SHP77 (cell line): ENCODE results near the gene RSU1.

Source experiments
- DNase-seq, 2 experiments: peaks; one replicate each; lab custom pipeline; 2025; lab: John Stamatoyannopoulos, UW

RSU1 gene

DNA sequence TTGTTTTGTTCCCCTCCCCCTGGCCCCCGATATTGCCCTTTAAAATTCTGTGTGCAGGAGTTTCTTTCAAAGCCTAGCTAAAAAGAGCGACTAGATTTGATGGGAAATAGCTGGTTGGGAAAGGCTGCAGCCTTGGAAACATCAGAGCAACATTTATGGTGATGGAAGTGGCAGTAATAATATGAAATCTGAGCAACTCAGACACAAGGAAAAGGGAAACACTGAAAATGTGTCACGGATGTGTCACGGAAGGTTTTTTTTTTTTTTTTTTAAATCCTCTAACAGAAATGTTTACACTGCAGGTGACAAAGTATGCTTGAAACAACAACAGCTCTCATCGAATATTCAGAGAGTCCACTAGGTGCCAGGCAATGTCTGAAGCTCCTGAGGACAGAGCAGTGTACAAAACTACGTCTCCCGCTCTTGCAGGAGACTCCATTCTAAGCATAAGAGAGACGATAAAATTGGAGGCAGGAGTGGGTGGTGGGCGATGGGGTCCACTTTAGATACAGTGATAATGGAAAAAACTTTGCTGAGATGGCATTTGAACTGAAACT lies 143.0 kb downstream of the RSU1 start:
- peak in 1 of 2 experiments; percentile 20 for DNase-seq

DNA sequence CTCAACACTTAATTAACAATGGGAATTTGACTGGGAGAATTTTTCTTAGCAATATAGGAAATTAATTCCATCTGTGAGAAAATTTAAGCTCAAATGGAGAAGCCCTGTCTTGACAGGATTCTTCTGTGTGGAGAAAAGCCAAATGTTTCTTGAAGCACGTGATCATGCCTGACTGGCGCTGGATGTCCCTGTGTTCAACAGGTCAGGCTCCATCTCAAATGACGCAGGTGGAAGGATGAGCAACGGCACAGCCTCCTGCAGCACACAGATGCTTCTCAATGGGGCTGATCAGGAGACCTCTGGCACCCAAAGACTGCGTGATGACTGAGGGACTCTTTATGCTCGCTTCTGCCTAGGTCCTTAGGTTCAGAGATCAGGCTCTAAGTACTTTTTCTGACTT lies 143.8 kb downstream of the RSU1 start:
- peak; percentile 71 to 80 for DNase-seq

DNA sequence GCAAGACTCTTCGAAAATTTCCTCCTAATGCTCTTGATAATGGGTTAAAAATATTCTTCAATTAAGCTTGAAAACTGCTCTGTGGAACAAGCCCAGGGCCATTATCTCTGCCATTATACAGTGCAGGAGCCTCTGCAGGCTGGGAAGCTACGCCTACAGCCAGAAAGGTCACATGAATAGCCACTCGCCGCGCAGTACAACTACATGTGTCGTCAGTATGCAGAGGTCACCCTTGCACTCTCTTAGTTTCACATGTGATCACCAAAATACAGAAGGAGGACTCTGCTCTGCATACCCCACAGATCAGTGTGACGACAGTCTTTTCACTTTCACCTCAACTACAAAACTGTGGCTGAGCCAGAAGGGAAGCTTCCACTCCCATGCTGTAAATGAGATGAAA lies 153.8 kb downstream of the RSU1 start:
- DNase-seq: no peak

DNA sequence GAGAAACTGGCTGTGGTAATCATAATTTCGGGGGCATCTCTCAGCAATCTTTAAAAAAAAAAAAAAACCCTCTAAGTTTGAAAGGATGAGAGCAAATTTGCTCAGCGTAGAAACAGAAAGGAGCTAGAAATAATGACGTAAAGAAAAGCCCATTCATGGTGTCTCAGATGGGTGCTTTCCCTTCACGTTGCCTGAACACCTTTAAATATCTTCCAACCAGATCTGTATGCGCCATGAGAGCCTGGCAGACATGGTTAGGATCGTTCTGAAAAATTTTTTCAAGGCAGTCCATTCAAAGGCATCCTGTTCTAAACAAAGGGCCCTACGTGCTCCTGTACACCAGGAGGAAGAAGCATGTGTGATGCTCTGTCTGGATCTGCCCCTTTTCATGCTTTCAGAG lies 154.3 kb downstream of the RSU1 start:
- no peak for DNase-seq

DNA sequence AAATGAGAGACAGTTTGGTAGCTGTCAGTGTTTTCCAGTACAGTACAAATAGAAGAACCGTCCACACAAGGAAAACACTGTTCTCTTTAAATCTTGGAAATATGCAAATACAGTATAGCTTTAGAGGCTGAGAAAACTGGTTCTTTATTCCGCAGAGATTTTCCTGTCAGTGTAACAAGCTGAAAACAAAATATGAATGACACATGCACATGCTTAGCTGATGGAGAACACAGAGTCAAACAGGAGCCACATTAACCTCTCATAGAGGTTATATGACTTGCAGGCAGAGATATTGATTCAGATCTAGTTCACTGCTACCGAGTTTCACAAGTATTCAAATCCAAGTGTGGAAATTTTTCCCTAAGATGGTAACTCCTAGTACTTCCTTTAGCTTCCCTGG lies 160.3 kb downstream of the RSU1 start:
- no peak for DNase-seq

DNA sequence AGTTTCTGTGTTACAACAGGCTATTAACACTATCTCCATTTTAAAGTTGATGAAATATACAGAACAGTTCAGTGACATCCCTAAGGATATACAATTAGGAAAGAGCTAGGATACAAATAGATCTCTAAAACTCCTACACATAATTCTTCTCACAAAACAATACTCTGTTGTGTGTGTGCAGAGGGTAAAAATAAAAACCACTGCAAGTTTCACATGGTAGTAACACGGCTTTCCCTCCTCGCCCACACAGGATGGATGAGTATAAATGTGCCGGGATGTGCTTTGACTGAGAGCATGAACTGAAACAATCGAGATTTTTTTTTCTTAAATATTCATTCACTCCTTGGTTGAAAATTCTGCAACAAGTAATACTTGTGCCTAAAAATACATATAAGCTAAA lies 164.0 kb downstream of the RSU1 start:
- DNase-seq: no peak

DNA sequence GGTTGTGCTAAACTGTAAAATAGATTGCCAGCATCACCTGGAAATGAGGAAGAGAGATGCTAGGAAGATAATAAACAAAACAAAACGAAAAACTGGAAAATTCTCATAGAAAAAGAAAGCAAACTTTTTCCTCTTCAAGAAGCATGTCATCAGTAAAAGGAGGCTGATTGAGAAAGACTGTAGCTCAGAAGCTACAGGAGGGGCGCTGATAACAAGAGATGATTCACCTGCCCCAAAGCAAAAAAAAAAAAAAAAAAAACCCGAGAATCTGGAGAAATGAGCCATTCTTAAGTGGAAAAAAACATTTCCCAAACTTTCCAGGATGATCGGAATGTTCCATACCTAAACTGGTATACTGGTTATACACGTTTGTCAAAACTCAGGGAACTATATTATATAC lies 165.1 kb downstream of the RSU1 start:
- no peak for DNase-seq

DNA sequence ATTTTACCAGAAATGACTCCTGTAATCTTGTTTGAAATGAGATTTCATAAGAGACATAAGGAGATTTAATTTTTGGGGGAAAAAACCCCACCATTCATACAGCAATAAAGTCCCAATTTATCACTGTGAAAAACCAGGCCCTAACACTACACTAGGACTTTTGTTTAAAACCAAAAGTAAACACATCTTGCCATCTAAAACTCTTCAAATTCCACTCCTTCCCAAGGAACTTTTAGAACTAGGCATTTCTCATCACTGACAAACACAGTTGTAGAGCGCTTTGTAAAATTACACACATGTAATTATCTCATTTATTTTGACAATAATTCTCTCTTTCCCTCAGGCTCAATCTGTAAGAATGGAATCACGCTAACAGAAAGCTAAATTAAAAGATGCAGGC lies 167.5 kb downstream of the RSU1 start:
- DNase-seq: no peak

DNA sequence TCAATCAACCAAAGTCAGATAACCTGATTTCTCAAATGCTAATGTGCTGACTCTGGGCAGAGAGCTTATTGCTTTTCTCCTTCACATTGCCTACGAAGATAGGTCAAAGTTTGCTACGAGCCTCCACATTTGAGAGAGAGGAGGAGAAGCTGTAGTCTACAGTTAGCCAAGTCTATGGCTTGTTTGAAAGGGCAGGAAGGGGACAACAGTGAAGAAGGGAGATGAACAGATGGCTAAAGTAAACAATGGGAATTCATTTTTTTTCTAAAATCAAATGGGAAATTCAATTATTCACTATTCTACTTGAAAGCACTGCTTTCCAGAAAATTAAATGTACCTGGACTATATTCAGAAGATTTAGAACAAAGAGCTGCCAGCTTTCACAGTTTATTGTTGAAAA lies 168.9 kb downstream of the RSU1 start:
- no peak for DNase-seq

DNA sequence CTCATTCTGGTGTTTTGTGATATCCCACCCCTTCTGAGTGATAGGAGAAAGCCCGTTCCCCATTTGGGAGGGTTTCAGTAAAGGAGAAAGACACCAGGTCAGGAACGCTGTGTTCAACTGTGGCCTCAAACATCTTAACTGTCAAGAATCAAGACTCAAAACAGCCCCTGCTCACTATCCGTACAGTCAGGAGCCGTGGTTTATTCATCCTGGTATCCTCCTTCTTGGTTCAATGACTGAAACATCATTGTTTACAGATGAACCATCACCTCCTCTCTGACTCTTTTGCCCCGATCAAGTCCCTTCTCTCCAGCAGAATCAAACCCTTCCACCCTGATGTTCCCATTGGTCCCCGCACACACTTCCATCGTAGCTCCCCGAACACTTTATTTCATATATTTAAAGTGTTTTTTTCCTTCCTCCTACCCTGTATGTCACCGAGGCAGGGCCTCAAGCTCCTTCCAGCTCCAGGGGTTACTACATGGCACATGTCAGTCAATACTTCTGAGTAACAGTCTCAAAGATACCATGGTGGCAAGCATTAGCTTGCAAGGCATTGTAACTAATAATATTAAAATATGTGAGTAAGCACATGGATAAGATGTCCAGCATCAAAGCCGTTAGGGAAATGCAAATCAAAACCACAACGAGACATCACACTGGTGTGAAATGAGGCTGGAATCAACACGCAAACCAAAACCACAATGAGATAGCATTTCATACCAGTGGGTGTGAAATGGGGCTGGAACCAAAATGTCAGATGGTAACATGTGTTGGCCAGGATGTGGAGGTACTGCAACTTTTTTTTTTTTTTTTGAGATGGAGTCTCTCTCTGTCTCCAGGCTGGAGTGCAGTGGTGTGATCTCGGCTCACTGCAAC lies 170.8 kb downstream of the RSU1 start:
- DNase-seq: no peak

DNA sequence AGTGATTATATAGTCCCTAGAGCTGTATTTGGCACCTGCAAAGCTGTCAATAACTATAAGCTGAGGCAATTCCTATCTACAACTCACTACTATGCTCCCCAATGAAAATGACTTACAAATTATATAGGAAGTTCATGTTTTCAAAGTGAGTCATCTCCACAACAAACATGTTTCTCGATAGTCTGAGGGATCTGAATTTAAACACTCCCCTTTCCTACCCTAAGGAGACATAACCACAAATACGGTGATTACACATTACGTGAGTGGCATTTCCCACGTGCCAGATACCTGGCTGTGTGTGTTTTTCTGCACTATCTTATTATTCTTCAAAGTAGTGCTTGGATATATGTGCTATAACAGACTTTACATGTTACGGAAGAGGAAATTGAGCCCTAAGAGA lies 173.1 kb downstream of the RSU1 start:
- no peak for DNase-seq

DNA sequence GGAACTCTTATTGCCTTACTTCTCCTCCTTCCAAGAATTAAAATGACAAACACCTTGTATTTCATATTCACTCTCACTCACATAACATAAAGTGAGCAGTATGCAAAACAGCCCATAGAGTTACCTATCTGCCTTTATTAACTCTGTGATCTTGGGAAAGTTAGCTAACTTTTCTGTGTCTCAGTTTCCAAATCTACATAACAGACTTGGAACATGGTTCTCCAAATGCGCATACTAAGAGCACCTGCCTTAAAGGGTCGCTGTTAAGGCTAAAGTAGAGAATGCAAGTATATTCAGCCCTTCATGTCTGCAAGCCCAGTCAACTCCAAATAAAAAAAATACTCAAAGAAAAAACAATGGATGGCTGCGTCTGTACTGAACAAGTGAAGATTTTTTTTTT lies 173.7 kb downstream of the RSU1 start:
- DNase-seq: no peak

DNA sequence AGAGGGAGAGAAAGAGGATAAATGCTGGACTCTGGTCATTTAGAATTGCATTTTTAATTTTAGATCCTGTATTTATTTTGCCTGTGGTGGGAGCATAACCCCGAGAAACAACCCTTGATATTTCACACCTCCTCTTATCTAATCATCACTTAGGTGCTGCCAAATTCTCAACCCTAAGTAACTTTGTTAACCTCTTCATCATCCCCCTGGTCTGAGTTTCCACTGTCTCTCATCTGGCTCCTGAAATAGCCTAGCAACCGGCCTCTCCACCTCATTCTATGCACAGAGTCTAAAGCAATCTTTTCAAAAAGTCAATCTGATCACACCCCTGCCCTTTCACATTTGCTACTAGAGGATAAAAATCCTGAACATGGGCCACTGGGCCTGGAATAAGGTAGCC lies 177.1 kb downstream of the RSU1 start:
- no peak for DNase-seq

DNA sequence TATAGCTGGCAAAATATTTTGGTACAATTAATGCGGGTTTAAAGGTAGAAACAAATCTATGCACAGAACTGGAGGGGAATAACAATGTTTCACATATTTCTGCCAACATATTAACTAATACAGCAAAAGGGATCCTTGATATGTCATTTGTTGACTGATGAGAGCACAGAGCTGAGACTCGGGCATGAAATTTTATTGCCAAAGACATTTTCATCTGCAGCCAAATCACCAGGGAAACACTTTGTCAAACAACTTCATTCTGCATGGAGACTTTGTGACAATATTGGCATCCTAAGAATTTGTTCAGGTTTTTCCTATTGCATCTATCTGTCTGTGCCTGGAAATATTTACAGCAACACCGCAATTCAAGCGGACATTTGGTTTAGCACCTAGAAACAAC lies 177.8 kb downstream of the RSU1 start:
- DNase-seq: no peak

DNA sequence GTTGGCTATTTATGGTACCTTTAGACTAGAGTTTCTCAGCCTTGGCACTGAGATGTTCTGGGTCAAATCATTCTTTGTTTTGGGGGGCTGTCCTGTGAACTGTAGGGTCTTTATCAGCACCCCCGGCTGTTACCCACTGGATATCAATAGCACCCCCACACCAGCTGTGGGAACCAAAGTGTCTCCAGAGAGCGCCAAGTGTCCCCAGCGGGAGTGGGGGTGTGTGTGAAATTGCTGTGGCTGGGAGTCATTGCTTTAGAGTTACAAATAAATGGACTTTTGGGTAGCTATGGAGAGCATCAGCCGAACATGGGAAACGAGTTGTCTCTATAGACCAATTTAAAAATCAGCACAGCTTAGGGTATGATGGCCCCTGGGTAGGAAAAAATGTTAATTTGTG lies 184.2 kb downstream of the RSU1 start:
- no peak for DNase-seq

DNA sequence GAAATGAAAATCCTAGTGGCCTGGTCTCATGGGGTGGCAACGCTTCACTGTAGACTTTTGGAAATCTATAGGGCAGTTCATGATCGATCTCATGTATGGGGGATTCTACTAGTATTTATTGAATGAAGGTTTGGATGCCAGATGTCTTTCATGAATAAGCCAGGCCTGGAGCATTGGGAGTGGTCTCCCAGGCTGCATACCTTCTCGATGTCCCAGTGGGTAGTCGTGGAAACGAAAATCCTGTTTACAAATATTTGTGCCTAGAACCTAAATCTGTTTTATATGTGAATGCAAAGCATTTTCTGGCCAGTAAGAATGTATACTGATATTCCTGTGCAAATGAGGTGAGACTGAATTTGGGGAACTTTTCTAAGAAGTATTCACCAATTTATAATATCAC lies 190.5 kb downstream of the RSU1 start:
- DNase-seq: no peak

DNA sequence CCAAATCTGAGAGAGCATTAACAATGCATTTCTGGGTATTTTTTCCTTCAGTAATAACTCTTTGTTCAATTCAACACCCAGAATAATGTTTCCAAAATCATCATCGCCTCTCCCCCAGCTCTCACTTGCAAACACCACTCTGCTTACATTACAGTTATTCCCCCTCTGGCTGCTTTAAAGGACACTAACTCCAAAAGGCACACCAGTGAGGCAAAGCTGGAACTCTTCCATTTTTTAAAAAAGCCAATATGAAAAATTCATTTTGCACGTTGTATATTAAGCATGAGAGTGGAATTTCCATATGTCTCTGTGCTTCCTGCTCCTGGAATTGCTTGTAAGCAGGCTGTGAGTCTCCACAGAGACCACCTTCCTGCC lies 204.3 kb downstream of the RSU1 start:
- DNase-seq: no peak

DNA sequence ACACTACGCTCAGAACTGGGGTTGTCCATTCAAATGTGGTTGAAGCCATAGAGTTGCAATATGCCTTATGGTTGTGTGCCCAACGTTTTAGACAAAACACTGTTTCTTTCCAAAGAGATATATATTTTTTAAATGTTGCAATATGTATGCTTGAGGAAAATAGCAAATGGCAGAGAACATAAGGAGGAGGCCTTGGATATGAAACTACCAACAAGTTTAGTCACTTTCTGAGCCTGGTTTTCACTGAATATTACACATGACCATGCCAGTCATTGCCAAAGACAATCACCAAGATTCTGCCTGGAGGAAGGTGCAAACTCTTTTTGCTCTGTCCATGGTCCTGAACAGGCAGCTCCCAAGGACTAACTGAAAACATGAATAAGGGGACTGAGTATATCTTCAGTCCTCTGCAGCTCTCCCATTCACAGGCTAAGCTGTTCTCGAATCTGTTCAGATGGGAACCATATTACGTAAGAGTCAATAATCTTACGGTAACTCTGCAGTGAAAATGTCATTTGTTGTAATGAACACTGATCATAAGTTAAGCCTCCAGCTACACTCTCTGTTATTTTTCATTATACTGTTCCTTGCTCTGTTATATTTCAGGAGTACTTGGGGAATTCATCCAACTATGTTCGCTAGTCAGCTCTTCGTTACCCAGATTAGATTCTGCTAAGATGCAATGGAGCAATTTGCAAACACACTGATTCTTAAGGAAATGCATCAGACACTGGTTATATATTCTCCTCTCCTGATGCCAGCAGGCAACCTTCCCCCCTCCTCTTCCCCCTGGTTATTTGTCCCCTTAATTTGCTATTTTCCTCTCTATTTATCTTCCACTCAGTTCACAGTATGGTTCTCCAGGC lies 204.9 kb downstream of the RSU1 start:
- no peak for DNase-seq

DNA sequence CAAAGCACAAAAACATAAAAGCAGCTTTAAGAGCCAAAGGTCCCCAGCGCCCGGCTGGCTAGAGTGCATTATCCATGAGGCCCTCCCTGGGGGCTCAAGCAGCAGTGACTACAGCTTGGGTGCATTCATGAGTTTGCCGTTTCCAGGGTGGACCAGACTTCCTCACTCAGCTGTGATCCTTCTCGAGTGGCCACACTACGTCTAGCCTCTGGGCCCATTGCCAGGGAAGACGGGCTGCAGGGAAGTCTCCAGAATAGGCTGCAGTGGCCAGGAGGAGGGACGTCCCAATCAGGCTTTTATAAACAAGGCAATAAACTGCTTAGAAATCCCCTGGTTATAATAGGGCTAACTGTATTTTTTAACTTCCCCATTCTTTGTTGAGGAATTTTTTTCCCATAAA lies 206.2 kb downstream of the RSU1 start:
- no peak for DNase-seq

DNA sequence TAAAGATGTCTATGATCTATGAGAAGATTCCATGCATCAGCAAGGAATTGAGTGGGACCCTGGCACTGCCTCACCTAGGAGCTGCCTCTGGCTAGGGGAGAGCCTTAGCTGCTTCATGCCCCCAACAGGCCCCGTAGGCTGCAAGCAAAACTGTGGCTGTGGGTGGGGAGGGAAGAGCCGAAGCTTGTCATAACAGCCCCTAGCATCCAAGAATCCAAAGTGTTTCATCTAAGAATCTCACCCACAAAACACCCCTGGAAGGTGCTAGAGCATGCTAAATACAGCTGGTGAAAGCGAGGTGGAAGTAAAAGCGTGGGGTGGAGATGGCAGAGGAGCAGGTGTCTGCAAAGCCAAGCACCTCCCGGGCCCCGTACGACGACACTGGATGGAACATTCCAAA lies 208.0 kb downstream of the RSU1 start:
- no peak for DNase-seq

DNA sequence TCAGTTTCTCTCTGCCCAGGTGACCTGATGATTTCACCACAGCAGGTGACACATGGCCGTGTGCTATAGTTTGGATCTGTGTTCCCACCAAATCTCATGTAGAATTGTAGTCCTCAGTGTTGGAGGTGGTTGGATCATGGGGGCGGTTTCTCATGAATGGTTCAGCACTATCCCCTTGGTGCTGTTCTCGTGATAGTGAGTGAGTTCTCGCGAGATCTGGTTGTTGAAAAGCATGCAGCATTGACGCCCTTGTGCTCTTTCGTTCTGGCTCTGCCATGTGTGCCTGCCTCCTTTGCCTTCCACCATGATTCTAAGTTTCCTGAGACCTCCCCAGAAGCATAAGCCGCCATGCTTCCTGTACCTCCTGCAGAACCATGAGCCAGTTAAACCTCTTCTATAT lies 210.3 kb downstream of the RSU1 start:
- DNase-seq: no peak

DNA sequence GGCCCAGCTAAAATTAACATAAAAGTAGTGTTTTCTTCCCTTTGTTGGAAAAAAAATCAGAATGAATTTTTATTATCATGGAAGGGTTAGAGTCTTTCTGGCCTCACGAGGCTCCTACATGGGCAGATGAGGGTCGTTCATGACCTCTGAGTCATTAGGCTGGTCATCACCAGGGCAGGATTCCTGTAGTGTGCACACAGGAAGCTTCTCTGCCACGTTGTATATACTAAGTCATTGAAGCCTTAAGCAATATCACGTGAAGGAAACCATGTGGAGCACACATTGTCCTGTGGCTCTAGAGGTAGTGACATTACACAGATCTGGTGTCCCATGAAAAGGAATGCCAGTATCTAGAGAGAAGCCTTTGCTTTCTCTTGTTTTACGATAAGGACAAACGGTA lies 210.8 kb downstream of the RSU1 start:
- no peak for DNase-seq

DNA sequence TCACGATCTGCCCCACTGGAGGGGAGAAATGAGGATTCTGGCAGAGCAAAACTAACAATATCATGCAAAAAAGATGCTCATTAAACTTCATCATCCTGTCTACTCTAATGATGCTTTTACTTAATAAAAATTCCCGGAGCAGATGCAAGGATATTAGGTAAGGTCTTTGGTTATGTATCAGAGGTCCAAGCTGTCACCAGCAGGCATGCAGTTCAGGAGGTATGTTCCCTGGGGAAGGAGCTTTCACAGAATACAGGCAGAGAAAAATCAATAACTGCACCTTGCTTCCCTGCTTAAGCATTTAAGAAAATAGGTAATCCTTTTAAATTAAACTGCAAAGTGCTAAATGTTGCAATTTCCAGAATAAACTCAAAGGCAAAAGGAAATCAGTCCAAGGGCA lies 213.9 kb downstream of the RSU1 start:
- no peak for DNase-seq
